RWPE2 (cell line): ENCODE data around the gene CCDC38.

ENCODE experiments used
- ATAC-seq: fragments of 200-7000 bp; cut with Tn5 transposase; 3 replicates; pipeline ENCODE4 v1.9.1; 2021; ENCODE audit warnings: low read depth
- DNase-seq: peaks from one replicate; pipeline ENCODE4 v3.0.0-alpha.2; 2020; ENCODE audit warnings: low spot score
- H3K27ac ChIP-seq: fragments of 450-650 bp; 2 replicates; pipeline ENCODE4 v1.5.1; 2017; ENCODE audit warnings: mild to moderate bottlenecking; ENCODE audit not compliant: poor library complexity, severe bottlenecking
- H3K27me3 ChIP-seq: fragments of 250-450 bp; sonication (Bioruptor Pico); 2 replicates; pipeline ENCODE4 v1.5.1; 2021; ENCODE audit warnings: mild to moderate bottlenecking, moderate library complexity; ENCODE audit not compliant: insufficient read depth, poor library complexity, severe bottlenecking
- H3K36me3 ChIP-seq: fragments of 250-450 bp; sonication (Bioruptor Pico); 2 replicates; pipeline ENCODE4 v1.5.1; 2020; ENCODE audit warnings: low read depth, mild to moderate bottlenecking, moderate library complexity
- H3K4me1 ChIP-seq: fragments of 250-450 bp; sonication (Bioruptor Pico); 2 replicates; pipeline ENCODE4 v1.5.1; 2021; ENCODE audit warnings: mild to moderate bottlenecking, moderate library complexity; ENCODE audit not compliant: insufficient read depth, poor library complexity, severe bottlenecking
- H3K4me3 ChIP-seq: fragments of 250-450 bp; sonication (Bioruptor Pico); 2 replicates; pipeline ENCODE4 v1.5.1; 2021; ENCODE audit warnings: mild to moderate bottlenecking, moderate library complexity; ENCODE audit not compliant: severe bottlenecking
- H3K9me3 ChIP-seq: fragments of 250-450 bp; sonication (Bioruptor Pico); 2 replicates; pipeline ENCODE4 v1.5.1; 2021; ENCODE audit warnings: mild to moderate bottlenecking, moderate library complexity; ENCODE audit not compliant: severe bottlenecking
- TF ChIP-seq, protein P1 (sequence below): fragments of 450-650 bp; IDR thresholded peaks from one replicate; pipeline ENCODE4 v1.5.1; 2017; ENCODE audit warnings: mild to moderate bottlenecking, moderate library complexity; ENCODE audit not compliant: poor library complexity, severe bottlenecking

Gene CCDC38

GRCh38 chr12:95986635-95987570 is 44.5 kb upstream of the CCDC38 start:
- ATAC-seq: no peak
- Histone ChIP-seq H3K4me3 (no peak overlapping the region), H3K27me3 (no peaks in the 10 kb centered on the region), H3K36me3 (no peaks in the 10 kb centered on the region), H3K4me1 (no peaks in the 10 kb centered on the region), H3K27ac (no peak overlapping the region), H3K9me3 (no peaks in the 10 kb centered on the region)
- DNase-seq: no peak
- TF ChIP-seq, protein P1, sequence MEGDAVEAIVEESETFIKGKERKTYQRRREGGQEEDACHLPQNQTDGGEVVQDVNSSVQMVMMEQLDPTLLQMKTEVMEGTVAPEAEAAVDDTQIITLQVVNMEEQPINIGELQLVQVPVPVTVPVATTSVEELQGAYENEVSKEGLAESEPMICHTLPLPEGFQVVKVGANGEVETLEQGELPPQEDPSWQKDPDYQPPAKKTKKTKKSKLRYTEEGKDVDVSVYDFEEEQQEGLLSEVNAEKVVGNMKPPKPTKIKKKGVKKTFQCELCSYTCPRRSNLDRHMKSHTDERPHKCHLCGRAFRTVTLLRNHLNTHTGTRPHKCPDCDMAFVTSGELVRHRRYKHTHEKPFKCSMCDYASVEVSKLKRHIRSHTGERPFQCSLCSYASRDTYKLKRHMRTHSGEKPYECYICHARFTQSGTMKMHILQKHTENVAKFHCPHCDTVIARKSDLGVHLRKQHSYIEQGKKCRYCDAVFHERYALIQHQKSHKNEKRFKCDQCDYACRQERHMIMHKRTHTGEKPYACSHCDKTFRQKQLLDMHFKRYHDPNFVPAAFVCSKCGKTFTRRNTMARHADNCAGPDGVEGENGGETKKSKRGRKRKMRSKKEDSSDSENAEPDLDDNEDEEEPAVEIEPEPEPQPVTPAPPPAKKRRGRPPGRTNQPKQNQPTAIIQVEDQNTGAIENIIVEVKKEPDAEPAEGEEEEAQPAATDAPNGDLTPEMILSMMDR: no peak

DNA sequence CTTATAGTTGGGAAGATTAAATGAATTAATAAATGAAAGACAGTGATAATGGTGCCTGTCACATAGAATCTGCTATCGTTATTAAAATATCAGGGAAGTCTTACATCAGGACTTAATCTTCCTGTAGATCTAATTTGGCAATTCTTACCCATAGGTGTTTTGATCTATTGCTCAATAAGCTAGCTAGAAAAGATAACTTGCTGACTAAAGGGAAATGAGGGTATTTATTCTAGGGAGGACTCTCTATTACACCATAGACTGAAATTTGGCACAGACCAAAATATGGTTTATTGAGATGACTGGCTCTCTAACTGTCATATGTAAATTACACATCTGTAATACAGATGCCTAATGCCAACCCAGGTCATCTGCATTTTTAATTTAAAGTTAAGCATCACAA is 42.3 kb upstream of the CCDC38 start:
- no peaks in the 10 kb centered on the region for H3K27me3 ChIP-seq
- H3K4me3 ChIP-seq: no peak overlapping the region
- no peaks in the 10 kb centered on the region for H3K4me1 ChIP-seq
- no peaks in the 10 kb centered on the region for H3K36me3 ChIP-seq
- no peak for ATAC-seq
- TF ChIP-seq, protein P1: no peak
- H3K9me3 ChIP-seq: no peaks in the 10 kb centered on the region
- H3K27ac ChIP-seq: no peak overlapping the region
- DNase-seq: no peak

GRCh38 chr12:95982602-95983001 is 40.2 kb upstream of the CCDC38 start:
- Histone ChIP-seq H3K4me3 (no peak overlapping the region), H3K4me1 (no peaks in the 10 kb centered on the region), H3K9me3 (no peaks in the 10 kb centered on the region), H3K27me3 (no peaks in the 10 kb centered on the region), H3K36me3 (no peaks in the 10 kb centered on the region), H3K27ac (no peak overlapping the region)
- DNase-seq (no peak), ATAC-seq (no peak)
- TF ChIP-seq, protein P1: no peak

GRCh38 chr12:95980437-95980836 is 38.0 kb upstream of the CCDC38 start:
- no peak for ATAC-seq
- Histone ChIP-seq H3K27me3 (no peaks in the 10 kb centered on the region), H3K27ac (no peak overlapping the region), H3K4me1 (no peaks in the 10 kb centered on the region), H3K4me3 (no peak overlapping the region), H3K9me3 (no peaks in the 10 kb centered on the region), H3K36me3 (no peaks in the 10 kb centered on the region)
- TF ChIP-seq, protein P1: no peak
- DNase-seq: no peak

DNA sequence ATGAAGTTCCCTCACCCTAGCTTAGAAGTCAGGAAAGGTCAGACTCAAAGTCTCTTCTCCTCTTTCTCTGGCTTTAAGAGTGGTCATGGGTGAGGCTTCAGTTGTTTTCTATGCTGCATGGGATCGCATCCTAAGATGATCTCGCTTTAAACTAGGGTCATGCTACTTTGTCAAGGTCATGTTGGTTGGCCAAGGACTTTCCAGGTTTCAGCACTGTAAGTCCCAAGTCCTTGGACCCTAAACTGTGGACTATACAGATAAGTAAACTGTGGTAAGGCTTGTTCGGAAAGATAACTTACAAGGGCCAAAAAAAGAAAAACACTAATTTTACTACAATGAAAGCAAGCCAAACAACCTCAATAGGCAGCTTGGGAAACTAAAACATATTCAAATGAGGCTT is 36.4 kb upstream of the CCDC38 start:
- TF ChIP-seq, protein P1: no peak
- ATAC-seq (no peak), DNase-seq (no peak)
- H3K9me3 ChIP-seq: no peaks in the 10 kb centered on the region
- no peak overlapping the region for H3K27ac ChIP-seq
- H3K4me1 ChIP-seq: no peaks in the 10 kb centered on the region
- H3K27me3 ChIP-seq: no peaks in the 10 kb centered on the region
- H3K4me3 ChIP-seq: no peak overlapping the region
- no peaks in the 10 kb centered on the region for H3K36me3 ChIP-seq
